ENCODE data around the gene CHST8.

The CHST8 gene

GRCh38 chr19:33675501-33676124 is 53.9 kb downstream of the CHST8 start:
- DNase-seq = no peak

- no peak for DNase-seq
Measured at GRCh38 chr19:33676999-33677665, 55.4 kb downstream of the CHST8 start.

- no peak for DNase-seq
Measured at GRCh38 chr19:33677745-33678426, 56.1 kb downstream of the CHST8 start.

- no peak for DNase-seq
Measured at GRCh38 chr19:33678796-33679585, 57.2 kb downstream of the CHST8 start.

GRCh38 chr19:33679696-33680095 is 57.9 kb downstream of the CHST8 start:
- DNase-seq = no peak

GRCh38 chr19:33681081-33681680 is 59.4 kb downstream of the CHST8 start:
- no peak for DNase-seq

- no peak for DNase-seq
Measured at GRCh38 chr19:33683881-33684537, 62.3 kb downstream of the CHST8 start.

GRCh38 chr19:33684538-33685232 is 62.9 kb downstream of the CHST8 start:
- DNase-seq = no peak

GRCh38 chr19:33685541-33685940 is 63.8 kb downstream of the CHST8 start:
- no peak for DNase-seq

- no peak for DNase-seq
Measured at GRCh38 chr19:33686262-33686661, 64.5 kb downstream of the CHST8 start.

GRCh38 chr19:33686687-33687480 is 65.1 kb downstream of the CHST8 start:
- no peak for DNase-seq

- DNase-seq = no peak
Measured at GRCh38 chr19:33687481-33688170, 65.9 kb downstream of the CHST8 start.

GRCh38 chr19:33688171-33688992 is 66.6 kb downstream of the CHST8 start:
- no peak for DNase-seq

GRCh38 chr19:33689138-33689746 is 67.5 kb downstream of the CHST8 start:
- no peak for DNase-seq

- DNase-seq = no peak
Measured at GRCh38 chr19:33689868-33690267, 68.1 kb downstream of the CHST8 start.

- no peak for DNase-seq
Measured at GRCh38 chr19:33690378-33691029, 68.8 kb downstream of the CHST8 start.

GRCh38 chr19:33691030-33691427 is 69.3 kb downstream of the CHST8 start:
- DNase-seq = no peak

GRCh38 chr19:33691736-33692135 is 70.0 kb downstream of the CHST8 start:
- no peak for DNase-seq
